GM06990 (cell line): ENCODE measurements around the gene BAIAP2.

Source experiments
- DNase-seq: peaks from one replicate; pipeline ENCODE4 v3.0.0-alpha.2; 2011; ENCODE audit not compliant: insufficient read length; ENCODE audit errors: extremely low read depth
- H3K27me3 ChIP-seq: replicated peaks from 2 replicates; pipeline ENCODE4 v1.6.0; 2011; ENCODE audit warnings: low read length; ENCODE audit not compliant: control insufficient read depth, insufficient read depth
- H3K36me3 ChIP-seq: 2 replicates; pipeline ENCODE4 v1.5.1; 2011; ENCODE audit warnings: low read length; ENCODE audit not compliant: control insufficient read depth, insufficient read depth
- H3K4me3 ChIP-seq: replicated peaks from 2 replicates; pipeline ENCODE4 v1.5.1; 2011; ENCODE audit warnings: low read depth, mild to moderate bottlenecking, control low read depth, low read length
- TF ChIP-seq, protein P1 (sequence below): IDR thresholded peaks from 2 replicates; pipeline ENCODE4 v1.5.1; 2011; ENCODE audit warnings: low read length, control low read depth, mild to moderate bottlenecking, inconsistent platforms; ENCODE audit not compliant: insufficient read depth, poor library complexity, severe bottlenecking

The BAIAP2 gene

GRCh38 chr17:81081222-81082176, 46.5 kb downstream of the BAIAP2 start:
- no peaks in the 10 kb centered on the region for H3K36me3 ChIP-seq
- TF ChIP-seq, protein P1, sequence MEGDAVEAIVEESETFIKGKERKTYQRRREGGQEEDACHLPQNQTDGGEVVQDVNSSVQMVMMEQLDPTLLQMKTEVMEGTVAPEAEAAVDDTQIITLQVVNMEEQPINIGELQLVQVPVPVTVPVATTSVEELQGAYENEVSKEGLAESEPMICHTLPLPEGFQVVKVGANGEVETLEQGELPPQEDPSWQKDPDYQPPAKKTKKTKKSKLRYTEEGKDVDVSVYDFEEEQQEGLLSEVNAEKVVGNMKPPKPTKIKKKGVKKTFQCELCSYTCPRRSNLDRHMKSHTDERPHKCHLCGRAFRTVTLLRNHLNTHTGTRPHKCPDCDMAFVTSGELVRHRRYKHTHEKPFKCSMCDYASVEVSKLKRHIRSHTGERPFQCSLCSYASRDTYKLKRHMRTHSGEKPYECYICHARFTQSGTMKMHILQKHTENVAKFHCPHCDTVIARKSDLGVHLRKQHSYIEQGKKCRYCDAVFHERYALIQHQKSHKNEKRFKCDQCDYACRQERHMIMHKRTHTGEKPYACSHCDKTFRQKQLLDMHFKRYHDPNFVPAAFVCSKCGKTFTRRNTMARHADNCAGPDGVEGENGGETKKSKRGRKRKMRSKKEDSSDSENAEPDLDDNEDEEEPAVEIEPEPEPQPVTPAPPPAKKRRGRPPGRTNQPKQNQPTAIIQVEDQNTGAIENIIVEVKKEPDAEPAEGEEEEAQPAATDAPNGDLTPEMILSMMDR: no peak
- no peak for DNase-seq

GRCh38 chr17:81082177-81083073, 47.5 kb downstream of the BAIAP2 start:
- no peak overlapping the region for H3K4me3 ChIP-seq
- TF ChIP-seq, protein P1: no peak
- no peak for DNase-seq
- H3K27me3 ChIP-seq: no peaks in the 10 kb centered on the region; the same call in 1 of the 2 replicates
- H3K36me3 ChIP-seq: no peaks in the 10 kb centered on the region

More at GRCh38 chr17:81081222-81082176, 46.5 kb downstream of the BAIAP2 start:
- no peak overlapping the region for H3K4me3 ChIP-seq
- no peaks in the 10 kb centered on the region; the same call in 1 of the 2 replicates for H3K27me3 ChIP-seq

DNA sequence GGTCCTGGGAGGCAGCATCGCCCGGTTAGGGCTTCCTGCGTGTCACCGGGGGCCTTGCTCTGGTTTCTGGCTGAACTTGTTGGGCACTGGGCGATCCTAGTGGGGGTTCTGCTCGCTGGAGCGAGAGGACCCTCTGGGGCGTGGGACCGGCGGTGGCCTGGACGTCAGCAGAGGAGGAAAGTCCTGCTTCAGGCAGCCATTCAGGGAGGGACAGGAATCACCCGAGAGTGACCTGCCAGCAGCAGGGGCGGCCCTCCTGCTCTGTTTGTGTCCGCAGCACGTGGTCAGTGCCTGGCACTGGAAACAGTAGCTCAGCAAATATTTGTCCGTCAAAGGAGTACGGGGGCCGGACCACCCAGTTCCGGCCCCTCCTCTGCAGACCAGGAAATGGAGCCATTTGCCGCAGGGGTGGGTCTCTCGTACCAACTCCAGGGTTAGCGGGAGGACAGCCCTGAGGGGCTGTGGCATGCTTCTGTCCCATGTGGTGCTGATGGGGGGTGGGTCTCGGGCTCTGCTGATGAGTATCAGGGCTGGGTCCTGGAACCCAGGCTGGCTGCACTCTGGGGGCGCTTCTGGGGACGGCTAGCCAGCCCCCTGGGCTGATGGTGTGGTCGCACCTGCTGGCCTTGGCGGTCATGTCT, 48.3 kb downstream of the BAIAP2 start:
- no peak overlapping the region for H3K4me3 ChIP-seq
- DNase-seq: no peak
- H3K27me3 ChIP-seq: no peaks in the 10 kb centered on the region; the same call in 1 of the 2 replicates
- TF ChIP-seq, protein P1: no peak
- H3K36me3 ChIP-seq: no peaks in the 10 kb centered on the region

GRCh38 chr17:81084680-81085419, 49.9 kb downstream of the BAIAP2 start:
- Histone ChIP-seq H3K27me3 (no peaks in the 10 kb centered on the region; the same call in 1 of the 2 replicates), H3K4me3 (no peak overlapping the region), H3K36me3 (no peaks in the 10 kb centered on the region)
- TF ChIP-seq, protein P1: no peak
- no peak for DNase-seq

- H3K36me3 ChIP-seq: no peaks in the 10 kb centered on the region
- H3K27me3 ChIP-seq: no peaks in the 10 kb centered on the region; the same call in 1 of the 2 replicates
- no peak for DNase-seq
- TF ChIP-seq, protein P1: no peak
- no peak overlapping the region for H3K4me3 ChIP-seq
These were observed 50.5 kb downstream of the BAIAP2 start for GRCh38 chr17:81085420-81085911.
